ENCODE data around the gene DCPS.

DCPS gene

DNA sequence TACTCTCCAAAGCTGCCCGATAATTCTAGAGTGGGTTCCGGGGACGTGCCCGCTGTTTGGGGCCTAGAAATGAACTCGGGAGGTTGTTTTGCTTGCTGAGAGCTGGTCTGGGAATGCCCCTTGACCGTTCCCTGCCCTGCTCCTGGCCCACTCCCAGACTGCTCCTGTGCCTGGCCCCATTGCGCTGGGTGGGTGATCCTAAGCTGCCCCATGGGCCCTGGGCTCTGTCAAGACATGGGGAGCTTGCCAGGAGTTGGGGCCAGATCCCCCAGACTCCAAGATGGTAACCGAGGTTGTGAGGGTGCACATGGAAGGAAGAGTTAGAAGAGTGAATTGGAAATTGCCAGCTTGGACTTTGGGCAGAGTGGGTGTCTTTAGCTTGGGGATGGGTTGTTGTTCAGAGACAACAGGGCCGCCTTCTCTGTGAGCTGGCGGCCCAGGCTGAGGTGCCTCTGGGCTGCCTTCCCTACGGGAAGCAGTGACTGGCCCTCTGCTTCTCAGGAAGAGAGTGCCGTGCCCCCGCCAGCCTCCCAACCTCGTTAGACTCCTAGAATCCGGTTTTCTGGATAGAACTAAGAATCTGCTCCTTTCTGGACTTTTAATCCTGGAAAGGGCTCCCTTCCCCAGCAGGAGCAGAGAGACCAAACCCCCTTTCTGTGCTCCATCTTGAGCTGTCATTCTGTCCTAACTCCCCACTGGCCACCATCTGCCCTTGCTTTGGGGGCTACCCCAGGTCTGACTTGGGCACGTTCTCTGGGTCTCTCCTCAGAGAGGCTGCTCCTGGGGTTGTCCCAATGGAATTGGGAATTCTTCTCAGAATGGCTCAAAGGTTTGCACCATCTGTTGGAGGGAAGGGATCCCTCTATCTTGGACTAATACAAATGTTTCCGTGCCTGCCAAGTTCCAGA is 53.4 kb downstream of the DCPS start:
- no peaks in the 10 kb centered on the region for H3K4me1 ChIP-seq
- no peak overlapping the region for H2AFZ ChIP-seq
- H3K36me3 ChIP-seq (ENCODE audit: control insufficient read depth, insufficient read depth, low read length): no peaks in the 10 kb centered on the region
- TF ChIP-seq, protein P1, sequence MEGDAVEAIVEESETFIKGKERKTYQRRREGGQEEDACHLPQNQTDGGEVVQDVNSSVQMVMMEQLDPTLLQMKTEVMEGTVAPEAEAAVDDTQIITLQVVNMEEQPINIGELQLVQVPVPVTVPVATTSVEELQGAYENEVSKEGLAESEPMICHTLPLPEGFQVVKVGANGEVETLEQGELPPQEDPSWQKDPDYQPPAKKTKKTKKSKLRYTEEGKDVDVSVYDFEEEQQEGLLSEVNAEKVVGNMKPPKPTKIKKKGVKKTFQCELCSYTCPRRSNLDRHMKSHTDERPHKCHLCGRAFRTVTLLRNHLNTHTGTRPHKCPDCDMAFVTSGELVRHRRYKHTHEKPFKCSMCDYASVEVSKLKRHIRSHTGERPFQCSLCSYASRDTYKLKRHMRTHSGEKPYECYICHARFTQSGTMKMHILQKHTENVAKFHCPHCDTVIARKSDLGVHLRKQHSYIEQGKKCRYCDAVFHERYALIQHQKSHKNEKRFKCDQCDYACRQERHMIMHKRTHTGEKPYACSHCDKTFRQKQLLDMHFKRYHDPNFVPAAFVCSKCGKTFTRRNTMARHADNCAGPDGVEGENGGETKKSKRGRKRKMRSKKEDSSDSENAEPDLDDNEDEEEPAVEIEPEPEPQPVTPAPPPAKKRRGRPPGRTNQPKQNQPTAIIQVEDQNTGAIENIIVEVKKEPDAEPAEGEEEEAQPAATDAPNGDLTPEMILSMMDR (IDR thresholded peaks at IDR 0.05): no peak
- no peaks in the 10 kb centered on the region for H3K79me2 ChIP-seq
- no peak overlapping the region for H3K4me3 ChIP-seq (ENCODE audit: low read depth, low read length)
- no peaks in the 10 kb centered on the region for H3K9me3 ChIP-seq (ENCODE audit: control insufficient read depth, low read length)
- H3K4me2 ChIP-seq (ENCODE audit: low read length): no peak overlapping the region
- H3K27me3 ChIP-seq (ENCODE audit: control insufficient read depth, insufficient read depth, low read length): no peaks in the 10 kb centered on the region
- H3K9ac ChIP-seq: no peak overlapping the region
- no peak overlapping the region for H3K27ac ChIP-seq

DNA sequence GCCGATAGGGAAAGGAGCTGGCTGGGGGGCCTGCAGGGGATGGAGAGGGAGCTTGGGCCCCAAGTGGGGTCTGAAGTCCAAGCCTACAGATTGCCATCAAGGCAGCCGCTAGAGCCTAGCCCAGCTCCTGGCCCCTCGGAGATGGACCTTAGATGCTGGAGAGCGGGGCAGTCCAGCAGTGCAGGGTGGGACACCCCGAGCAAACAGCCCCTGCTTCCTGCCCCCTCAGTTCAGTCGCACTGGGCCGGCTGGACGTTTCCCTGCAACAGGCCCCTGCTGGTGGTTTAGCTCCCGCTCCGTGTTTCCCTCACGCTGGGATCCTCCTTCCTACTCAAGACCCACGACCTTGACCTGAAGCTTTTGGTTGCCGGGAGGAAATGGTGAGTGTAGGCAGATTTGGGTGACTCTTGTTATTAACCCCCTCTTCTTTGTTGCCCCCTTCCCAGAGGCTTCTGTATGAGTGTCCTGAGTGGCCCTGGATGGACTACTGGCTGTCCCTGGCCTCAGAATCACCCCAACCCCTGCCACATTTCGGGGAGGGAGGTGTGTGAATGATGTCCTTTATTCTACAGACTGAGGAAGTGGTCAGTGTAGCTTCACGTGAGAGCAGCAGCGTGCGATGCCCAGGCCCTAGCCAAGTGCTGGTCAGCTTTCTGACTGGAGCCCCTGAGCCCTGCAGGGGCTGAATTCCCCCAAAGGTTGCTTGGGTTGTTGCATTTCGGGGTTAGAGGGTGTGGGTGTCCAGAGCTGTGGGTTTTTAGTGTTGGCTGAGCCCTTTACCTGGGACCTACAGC is 54.3 kb downstream of the DCPS start:
- H3K27me3 ChIP-seq (ENCODE audit: control insufficient read depth, insufficient read depth, low read length): no peaks in the 10 kb centered on the region
- TF ChIP-seq, protein P1 (IDR thresholded peaks at IDR 0.05): no peak
- H3K4me3 ChIP-seq (ENCODE audit: low read depth, low read length): no peak overlapping the region
- no peak overlapping the region for H3K9ac ChIP-seq
- no peaks in the 10 kb centered on the region for H3K4me1 ChIP-seq
- no peak overlapping the region for H2AFZ ChIP-seq
- H3K4me2 ChIP-seq (ENCODE audit: low read length): no peak overlapping the region
- H3K9me3 ChIP-seq (ENCODE audit: control insufficient read depth, low read length): no peaks in the 10 kb centered on the region
- no peaks in the 10 kb centered on the region for H3K36me3 ChIP-seq (ENCODE audit: control insufficient read depth, insufficient read depth, low read length)
- H3K27ac ChIP-seq: no peak overlapping the region
- H3K79me2 ChIP-seq: no peaks in the 10 kb centered on the region

DNA sequence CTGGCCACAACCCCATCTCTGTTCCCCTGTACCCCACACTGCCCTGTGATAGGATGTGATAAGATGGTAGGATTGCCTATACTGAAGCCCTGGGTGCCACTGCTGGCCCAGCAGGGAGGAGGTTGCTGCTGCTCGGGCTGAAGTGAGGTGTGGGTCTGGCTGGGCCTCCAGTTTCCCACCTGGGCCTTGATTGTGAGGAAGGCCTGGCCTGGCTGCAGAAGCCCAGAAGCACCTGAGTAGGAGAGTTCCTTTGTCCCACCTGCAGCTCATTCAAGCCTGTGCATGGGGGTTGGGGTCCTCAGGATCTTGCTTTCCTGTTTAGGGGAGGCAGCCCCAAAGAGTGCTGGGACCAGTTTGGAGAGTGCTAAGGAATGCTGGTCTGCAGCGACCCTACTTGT is 54.9 kb downstream of the DCPS start:
- Histone ChIP-seq H3K36me3 (ENCODE audit: control insufficient read depth, insufficient read depth, low read length) (no peaks in the 10 kb centered on the region), H3K9me3 (ENCODE audit: control insufficient read depth, low read length) (no peaks in the 10 kb centered on the region), H3K4me3 (ENCODE audit: low read depth, low read length) (no peak overlapping the region), H3K4me1 (no peaks in the 10 kb centered on the region), H3K79me2 (no peaks in the 10 kb centered on the region), H3K9ac (no peak overlapping the region), H3K27me3 (ENCODE audit: control insufficient read depth, insufficient read depth, low read length) (no peaks in the 10 kb centered on the region), H2AFZ (no peak overlapping the region), H3K4me2 (ENCODE audit: low read length) (no peak overlapping the region), H3K27ac (no peak overlapping the region)
- TF ChIP-seq, protein P1 (IDR thresholded peaks at IDR 0.05): no peak

DNA sequence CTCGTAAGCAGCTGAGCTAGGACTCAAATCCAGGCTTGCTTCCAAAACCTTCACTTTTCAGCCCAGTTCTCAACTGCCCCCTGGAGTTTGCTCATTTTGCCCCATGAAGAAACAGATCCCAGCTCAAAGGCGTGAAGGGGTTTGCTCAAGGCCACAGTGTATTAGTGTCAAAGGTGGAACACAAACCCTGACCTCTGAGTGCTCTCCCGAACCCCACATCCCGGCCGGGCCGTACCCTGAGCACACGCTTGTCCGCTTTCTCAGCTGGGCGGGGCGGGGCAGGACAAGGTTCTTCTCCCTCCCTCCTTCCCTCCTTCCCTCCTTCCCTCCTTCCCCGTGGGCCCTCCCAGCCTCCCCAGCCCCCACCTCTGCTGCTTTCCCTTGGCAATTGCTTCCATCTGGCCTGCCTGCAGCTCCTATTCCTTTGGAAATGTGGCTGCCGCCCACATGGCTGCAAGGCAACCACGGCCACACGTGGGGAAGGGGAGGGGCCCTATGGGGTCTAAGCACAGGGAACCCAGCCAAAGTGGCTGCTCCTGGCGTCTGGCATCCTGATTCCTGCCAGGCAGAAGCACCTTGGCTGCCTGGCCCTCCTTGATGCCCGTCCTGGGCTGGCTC is 55.7 kb downstream of the DCPS start:
- TF ChIP-seq, protein P1 (IDR thresholded peaks at IDR 0.05): no peak
- no peak overlapping the region for H2AFZ ChIP-seq
- no peak overlapping the region for H3K4me3 ChIP-seq (ENCODE audit: low read depth, low read length)
- no peaks in the 10 kb centered on the region for H3K4me1 ChIP-seq
- H3K27ac ChIP-seq: no peak overlapping the region
- H3K4me2 ChIP-seq (ENCODE audit: low read length): no peak overlapping the region
- no peaks in the 10 kb centered on the region for H3K9me3 ChIP-seq (ENCODE audit: control insufficient read depth, low read length)
- no peaks in the 10 kb centered on the region for H3K36me3 ChIP-seq (ENCODE audit: control insufficient read depth, insufficient read depth, low read length)
- no peaks in the 10 kb centered on the region for H3K27me3 ChIP-seq (ENCODE audit: control insufficient read depth, insufficient read depth, low read length)
- no peak overlapping the region for H3K9ac ChIP-seq
- no peaks in the 10 kb centered on the region for H3K79me2 ChIP-seq
